Measurements from ENCODE around the gene MKLN1.

DNA sequence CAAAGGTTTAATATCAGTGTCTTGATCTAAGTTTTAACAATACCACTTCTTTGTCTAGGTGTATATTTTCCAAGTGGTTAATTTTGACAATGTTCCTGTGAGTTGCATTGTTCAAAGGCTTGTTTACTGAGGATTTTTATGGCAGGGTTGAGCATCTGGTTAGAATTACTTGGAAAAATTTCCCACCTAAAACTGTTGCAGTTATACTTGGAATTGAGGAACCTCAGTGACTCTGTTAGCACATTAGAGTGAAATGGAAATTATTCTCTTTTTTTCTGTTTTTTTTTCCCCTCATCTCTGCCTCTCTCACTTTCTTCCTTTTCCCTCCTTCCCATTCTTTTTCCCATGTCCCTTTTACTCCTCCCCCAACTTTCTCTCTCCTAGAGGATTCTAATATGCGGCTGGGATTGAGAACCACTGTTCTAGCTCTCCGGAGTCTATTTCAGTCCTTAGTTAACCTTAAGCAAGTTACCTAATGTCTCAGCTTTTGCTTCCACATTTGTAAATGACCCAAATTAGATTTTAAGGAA lies 121.8 kb downstream of the MKLN1 start:
- TF ChIP-seq, protein P1, sequence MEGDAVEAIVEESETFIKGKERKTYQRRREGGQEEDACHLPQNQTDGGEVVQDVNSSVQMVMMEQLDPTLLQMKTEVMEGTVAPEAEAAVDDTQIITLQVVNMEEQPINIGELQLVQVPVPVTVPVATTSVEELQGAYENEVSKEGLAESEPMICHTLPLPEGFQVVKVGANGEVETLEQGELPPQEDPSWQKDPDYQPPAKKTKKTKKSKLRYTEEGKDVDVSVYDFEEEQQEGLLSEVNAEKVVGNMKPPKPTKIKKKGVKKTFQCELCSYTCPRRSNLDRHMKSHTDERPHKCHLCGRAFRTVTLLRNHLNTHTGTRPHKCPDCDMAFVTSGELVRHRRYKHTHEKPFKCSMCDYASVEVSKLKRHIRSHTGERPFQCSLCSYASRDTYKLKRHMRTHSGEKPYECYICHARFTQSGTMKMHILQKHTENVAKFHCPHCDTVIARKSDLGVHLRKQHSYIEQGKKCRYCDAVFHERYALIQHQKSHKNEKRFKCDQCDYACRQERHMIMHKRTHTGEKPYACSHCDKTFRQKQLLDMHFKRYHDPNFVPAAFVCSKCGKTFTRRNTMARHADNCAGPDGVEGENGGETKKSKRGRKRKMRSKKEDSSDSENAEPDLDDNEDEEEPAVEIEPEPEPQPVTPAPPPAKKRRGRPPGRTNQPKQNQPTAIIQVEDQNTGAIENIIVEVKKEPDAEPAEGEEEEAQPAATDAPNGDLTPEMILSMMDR (IDR thresholded peaks at IDR 0.05), result no peak
- TF ChIP-seq POLR2A (IDR thresholded peaks at IDR 0.05), result no peak

All from Peyer's patch (tissue), 4 donors.